Mucosa of rectum (tissue), 2 donors: ENCODE results near the gene SECTM1.

Experiments used
- H3K27ac ChIP-seq, 2 donors: one replicate each; pipeline ENCODE4 v1.7.0; 2013; ENCODE audit warnings: inconsistent platforms in 2 of 2, low read depth in 2 of 2, low read length in 2 of 2
- H3K27me3 ChIP-seq, 2 donors: one replicate each; pipeline ENCODE4 v1.7.0; 2013; ENCODE audit warnings: low read length in 2 of 2; ENCODE audit not compliant: control insufficient read depth in 2 of 2, insufficient read depth in 2 of 2
- H3K36me3 ChIP-seq, 2 donors: one replicate each; pipeline ENCODE4 v1.7.0; 2013; ENCODE audit warnings: low read length in 2 of 2; ENCODE audit not compliant: control insufficient read depth in 2 of 2, insufficient read depth in 2 of 2
- H3K4me1 ChIP-seq, 2 donors: one replicate each; pipeline ENCODE4 v1.7.0; 2013; ENCODE audit warnings: low read length in 2 of 2, mild to moderate bottlenecking in 1 of 2; ENCODE audit not compliant: control insufficient read depth in 2 of 2, insufficient read depth in 2 of 2
- H3K4me3 ChIP-seq, 2 donors: one replicate each; pipeline ENCODE4 v1.7.0; 2013; ENCODE audit warnings: low read length in 2 of 2
- H3K9ac ChIP-seq, 2 donors: one replicate each; pipeline ENCODE4 v1.7.0; 2013; ENCODE audit warnings: low read length in 2 of 2, low read depth in 1 of 2, mild to moderate bottlenecking in 1 of 2
- H3K9me3 ChIP-seq, 2 donors: one replicate each; pipeline ENCODE4 v1.7.0; 2013; ENCODE audit warnings: low read length in 2 of 2; ENCODE audit not compliant: control insufficient read depth in 2 of 2
- donor health status: healthy.
- donor health status: Normal muscosa, but diverticular disease.

The SECTM1 gene

DNA sequence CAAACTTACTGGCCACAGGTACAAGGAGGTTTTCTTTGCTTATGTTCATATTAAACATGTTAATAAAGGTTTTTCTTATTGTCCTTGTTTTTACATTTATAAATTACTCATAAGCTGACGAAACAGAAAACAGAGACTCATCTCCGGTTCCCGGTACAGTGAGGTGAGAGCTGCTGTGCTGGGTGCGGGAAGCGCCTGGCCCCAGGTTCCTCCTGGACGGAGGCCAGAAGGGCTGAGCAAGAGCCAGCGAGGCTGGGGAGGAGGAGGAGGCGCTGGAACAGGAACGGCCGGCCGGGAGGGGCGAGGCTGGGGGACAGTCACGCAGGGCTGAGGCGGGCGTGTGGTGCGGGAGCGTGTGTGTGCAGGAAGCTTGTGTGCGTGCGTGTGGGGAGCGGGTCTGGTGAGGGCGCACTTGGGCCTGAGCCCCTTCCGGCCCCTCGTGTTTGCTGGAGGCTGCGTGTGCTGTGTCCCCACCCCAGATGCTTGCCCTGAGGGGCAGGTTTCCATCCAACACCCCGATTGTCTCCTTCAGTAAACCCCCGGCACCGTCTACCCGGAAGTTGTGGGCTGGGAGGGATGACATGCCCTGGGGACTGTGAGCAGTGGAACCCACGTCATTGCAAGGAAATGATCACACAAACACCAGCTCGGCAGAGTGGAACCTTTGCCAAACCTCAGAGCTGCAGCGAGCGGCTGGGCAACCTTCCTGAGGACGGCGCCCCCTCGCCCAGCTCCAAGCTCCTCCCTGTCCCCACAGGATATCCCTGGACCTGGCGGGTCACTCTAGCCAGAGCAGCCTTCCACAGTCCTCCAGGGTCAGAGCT lies 35.6 kb downstream of the SECTM1 start:
- H3K9me3 ChIP-seq: no peaks in the 10 kb centered on the region
- H3K36me3 ChIP-seq: no peaks in the 10 kb centered on the region
- H3K4me1 ChIP-seq: peaks cover 50 to 54% of the 10 kb centered on the region in 2 donors
- no peaks in the 10 kb centered on the region for H3K27me3 ChIP-seq
- peak overlapping the region; percentile 94 to 96 for H3K27ac ChIP-seq
- peak overlapping the region; percentile 89 to 96 for H3K9ac ChIP-seq
- peak overlapping the region; percentile 76 to 86 for H3K4me3 ChIP-seq

- H3K9ac ChIP-seq: peak overlapping the region; percentile 89 to 96
- peak overlapping the region; percentile 76 to 86 for H3K4me3 ChIP-seq
- peaks cover 50 to 55% of the 10 kb centered on the region in 2 donors for H3K4me1 ChIP-seq
Observed at GRCh38 chr17:82297280-82297713, 36.3 kb downstream of the SECTM1 start.

GRCh38 chr17:82296511-82297279 lies 36.9 kb downstream of the SECTM1 start:
- peaks cover 54 to 60% of the 10 kb centered on the region in 2 donors for H3K4me1 ChIP-seq
- no peaks in the 10 kb centered on the region for H3K36me3 ChIP-seq
- H3K27me3 ChIP-seq: no peaks in the 10 kb centered on the region
- H3K9ac ChIP-seq: peak overlapping the region; percentile 89 to 96
- peak overlapping the region; percentile 76 to 86 for H3K4me3 ChIP-seq
- H3K27ac ChIP-seq: peak overlapping the region; percentile 94 to 96
- no peaks in the 10 kb centered on the region for H3K9me3 ChIP-seq

More at GRCh38 chr17:82297280-82297713, 36.3 kb downstream of the SECTM1 start:
- Histone ChIP-seq H3K27ac (peak overlapping the region; percentile 94 to 96), H3K36me3 (no peaks in the 10 kb centered on the region), H3K27me3 (no peaks in the 10 kb centered on the region), H3K9me3 (no peaks in the 10 kb centered on the region)

- no peaks in the 10 kb centered on the region for H3K36me3 ChIP-seq
- peaks cover 54 to 55% of the 10 kb centered on the region in 2 donors for H3K4me1 ChIP-seq
Observed at GRCh38 chr17:82295472-82295814, 38.1 kb downstream of the SECTM1 start.

DNA sequence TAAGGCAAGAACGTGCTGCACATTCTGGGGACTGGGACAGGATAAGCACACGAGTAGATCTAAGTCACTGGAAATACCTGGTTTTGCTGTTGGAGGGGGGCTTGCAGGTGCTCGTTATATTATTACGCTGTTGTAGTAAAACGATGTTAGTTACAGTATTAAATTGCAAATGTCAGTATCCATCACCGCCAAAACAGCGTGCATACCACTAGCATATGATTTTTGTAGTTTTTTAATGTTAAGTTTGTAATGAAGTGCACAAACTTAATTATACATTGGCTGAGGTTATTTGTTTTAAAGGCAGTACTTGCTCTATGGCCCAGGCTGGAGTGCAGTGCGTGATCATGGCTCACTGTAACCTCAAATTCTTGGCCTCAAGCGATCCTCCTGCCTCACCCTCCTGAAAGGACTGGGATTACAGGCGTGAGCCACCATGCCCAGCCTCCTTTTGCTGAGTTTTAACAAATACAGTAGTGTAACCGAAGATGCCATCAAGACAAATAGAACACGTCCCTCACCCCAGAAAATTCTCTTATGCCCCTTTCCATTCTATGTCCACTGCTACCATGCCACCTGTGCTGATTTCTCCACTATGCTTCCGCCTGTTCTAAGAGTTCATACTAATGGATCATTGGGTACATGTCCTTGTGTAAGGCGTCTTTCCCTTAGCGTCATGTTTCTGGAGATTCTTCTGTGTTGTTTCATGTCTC lies 39.3 kb downstream of the SECTM1 start:
- H3K36me3 ChIP-seq: no peaks in the 10 kb centered on the region
- H3K9ac ChIP-seq: peak overlapping the region; percentile 56 to 66
- peaks cover 54 to 55% of the 10 kb centered on the region in 2 donors for H3K4me1 ChIP-seq
- no peaks in the 10 kb centered on the region for H3K27me3 ChIP-seq
- no peaks in the 10 kb centered on the region for H3K9me3 ChIP-seq
- H3K4me3 ChIP-seq: peak overlapping the region in 1 of 2 donors; percentile 60
- H3K27ac ChIP-seq: peak overlapping the region; percentile 94 to 96

More at GRCh38 chr17:82295472-82295814, 38.1 kb downstream of the SECTM1 start:
- Histone ChIP-seq H3K27ac (peak overlapping the region; percentile 94 to 96), H3K4me3 (no peak overlapping the region), H3K9ac (peak overlapping the region in 1 of 2 donors; percentile 47), H3K27me3 (no peaks in the 10 kb centered on the region), H3K9me3 (no peaks in the 10 kb centered on the region)

- H3K4me1 ChIP-seq: peaks cover 55% of the 10 kb centered on the region in 2 donors
- H3K9me3 ChIP-seq: no peaks in the 10 kb centered on the region
- H3K36me3 ChIP-seq: no peaks in the 10 kb centered on the region
- H3K9ac ChIP-seq: peak overlapping the region; percentile 86 to 91
- peak overlapping the region; percentile 82 to 83 for H3K4me3 ChIP-seq
- H3K27ac ChIP-seq: peak overlapping the region; percentile 99 to 100
- H3K27me3 ChIP-seq: no peaks in the 10 kb centered on the region
Observed at GRCh38 chr17:82292251-82293154, 41.1 kb downstream of the SECTM1 start.

GRCh38 chr17:82291582-82292250 lies 41.9 kb downstream of the SECTM1 start:
- peak overlapping the region; percentile 86 to 91 for H3K9ac ChIP-seq
- H3K36me3 ChIP-seq: no peaks in the 10 kb centered on the region
- H3K9me3 ChIP-seq: no peaks in the 10 kb centered on the region
- H3K4me1 ChIP-seq: peaks cover 55% of the 10 kb centered on the region in 2 donors
- peak overlapping the region; percentile 82 to 83 for H3K4me3 ChIP-seq
- H3K27me3 ChIP-seq: no peaks in the 10 kb centered on the region
- peak overlapping the region; percentile 99 to 100 for H3K27ac ChIP-seq

GRCh38 chr17:82287868-82288801 lies 45.4 kb downstream of the SECTM1 start:
- Histone ChIP-seq H3K36me3 (no peaks in the 10 kb centered on the region), H3K4me3 (peak overlapping the region; percentile 17 to 30), H3K27me3 (no peaks in the 10 kb centered on the region), H3K4me1 (peaks cover 33 to 34% of the 10 kb centered on the region in 2 donors), H3K9me3 (no peaks in the 10 kb centered on the region), H3K9ac (peak overlapping the region; percentile 9 to 53), H3K27ac (peak overlapping the region; percentile 79 to 97)
